Measurements from ENCODE around the gene CLDN9.

Gene CLDN9

GRCh38 chr16:3009568-3010390 lies 2.9 kb upstream of the CLDN9 start:
- no peak overlapping the region for H3K4me3 ChIP-seq (ENCODE audit: low read depth, low read length)
- no peak for DNase-seq (ENCODE audit: low read depth)
- TF ChIP-seq CTCF (IDR thresholded peaks at IDR 0.05; ENCODE audit: low read depth, low read length, missing control alignments): no peak
- in situ Hi-C loops (cut with HindIII; ENCODE audit: low sequenced_read_pairs): no loop called here

- TF ChIP-seq CTCF (IDR thresholded peaks at IDR 0.05; ENCODE audit: low read depth, low read length, missing control alignments): no peak
- in situ Hi-C loops (cut with HindIII; ENCODE audit: low sequenced_read_pairs): no loop called here
- DNase-seq (ENCODE audit: low read depth): no peak
- H3K4me3 ChIP-seq (ENCODE audit: low read depth, low read length): no peak overlapping the region
Measured at GRCh38 chr16:3010510-3010909, 2.2 kb upstream of the CLDN9 start.

GRCh38 chr16:3012246-3012645 lies 477 bp upstream of the CLDN9 start:
- in situ Hi-C loops (cut with HindIII; ENCODE audit: low sequenced_read_pairs): no loop called here
- DNase-seq (ENCODE audit: low read depth): no peak
- no peak for TF ChIP-seq CTCF (IDR thresholded peaks at IDR 0.05; ENCODE audit: low read depth, low read length, missing control alignments)
- no peak overlapping the region for H3K4me3 ChIP-seq (ENCODE audit: low read depth, low read length)

GRCh38 chr16:3013491-3013951 lies 798 bp downstream of the CLDN9 start:
- DNase-seq (ENCODE audit: low read depth): no peak
- H3K4me3 ChIP-seq (ENCODE audit: low read depth, low read length): no peak overlapping the region
- in situ Hi-C loops (cut with HindIII; ENCODE audit: low sequenced_read_pairs): no loop called here
- no peak for TF ChIP-seq CTCF (IDR thresholded peaks at IDR 0.05; ENCODE audit: low read depth, low read length, missing control alignments)

GRCh38 chr16:3013998-3014690 lies 1.4 kb downstream of the CLDN9 start:
- no peak for TF ChIP-seq CTCF (IDR thresholded peaks at IDR 0.05; ENCODE audit: low read depth, low read length, missing control alignments)
- in situ Hi-C loops (cut with HindIII; ENCODE audit: low sequenced_read_pairs): no loop called here
- no peak for DNase-seq (ENCODE audit: low read depth)
- H3K4me3 ChIP-seq (ENCODE audit: low read depth, low read length): no peak overlapping the region

GRCh38 chr16:3014971-3015370 lies 2.2 kb downstream of the CLDN9 start:
- no peak for TF ChIP-seq CTCF (IDR thresholded peaks at IDR 0.05; ENCODE audit: low read depth, low read length, missing control alignments)
- DNase-seq (ENCODE audit: low read depth): no peak
- no peak overlapping the region for H3K4me3 ChIP-seq (ENCODE audit: low read depth, low read length)
- in situ Hi-C loops (cut with HindIII; ENCODE audit: low sequenced_read_pairs): no loop called here
